Activated CD8-positive, alpha-beta T cell treated with anti-CD3 and anti-CD28 coated beads, Interleukin-2, amount 10 ng/mL, durations not matched to agents 7 days and 5 days (primary cell): Measurements from ENCODE around the gene RFPL1. TPM values are rescaled to one million over a fixed set of nuclear protein-coding genes. Genes with fewer than 3 reads are reported as not detected.
A peak's percentile ranks its signal among the peaks of the same experiment; 100 is the strongest.
"Not testable (repeated sequence)": the region's sequence is repeated elsewhere in the genome, so short reads cannot be mapped to it uniquely, and the experiment has no call there.

Experiments used
- ATAC-seq: fragments of 150-1000 bp; cut with Tn5 transposase; one replicate; pipeline ENCODE4 v1.10.0; 2021; ENCODE audit warnings: moderate library complexity
- CTCF ChIA-PET: fragments of 350-600 bp; sonication (Branson Sonifier 250); formaldehyde crosslinking; loops from one replicate; lab custom pipeline; 2021; ENCODE audit warnings: antibody characterized with exemption; lab: Charles Lee
- POLR2A ChIA-PET: fragments of 350-600 bp; sonication (Branson Sonifier 250); formaldehyde crosslinking; loops from one replicate; lab custom pipeline; 2021; ENCODE audit warnings: antibody characterized with exemption; lab: Charles Lee
- DNase-seq: peaks from one replicate; pipeline ENCODE4 v3.0.0-alpha.2; 2020
- H3K27ac Mint-ChIP-seq: one replicate; pipeline ENCODE4 v1.8.0; 2021; ENCODE audit warnings: mild to moderate bottlenecking, mixed read lengths
- H3K27me3 Mint-ChIP-seq: one replicate; pipeline ENCODE4 v1.8.0; 2021; ENCODE audit warnings: low read depth, mixed read lengths
- H3K36me3 Mint-ChIP-seq: one replicate; pipeline ENCODE4 v1.8.0; 2021; ENCODE audit warnings: low read depth, mixed read lengths
- H3K4me1 Mint-ChIP-seq: one replicate; pipeline ENCODE4 v1.8.0; 2021; ENCODE audit warnings: low read depth, mixed read lengths
- H3K4me3 Mint-ChIP-seq: one replicate; pipeline ENCODE4 v1.8.0; 2021; ENCODE audit warnings: mild to moderate bottlenecking, mixed read lengths
- H3K9me3 Mint-ChIP-seq: one replicate; pipeline ENCODE4 v1.8.0; 2022; ENCODE audit warnings: mixed read lengths; ENCODE audit not compliant: insufficient read depth
- total RNA-seq, 2 experiments: library from RNA; stranded (reverse); gene quantifications; one replicate each; pipeline ENCODE4 v1.2.3, GENCODE V29; 2021

Gene RFPL1
- total RNA-seq, 2 experiments from 2014 or later, result not detected

- peak; percentile 79 for ATAC-seq
- Mint-ChIP-seq H3K27ac (no peak overlapping the region), H3K27me3 (peaks cover 37% of the 10 kb centered on the region), H3K9me3 (no peaks in the 10 kb centered on the region), H3K4me3 (peak overlapping the region; percentile 68), H3K4me1 (peaks cover 10% of the 10 kb centered on the region), H3K36me3 (peaks cover 4% of the 10 kb centered on the region)
- ChIA-PET POLR2A (interaction anchor here (1.0 kb wide), 1 partner anchor 124 kb away, joined by 4 read pairs; no protein-coding TSS in a partner anchor), CTCF (interaction anchor here (1.0 to 2.2 kb wide), 2 partner anchors 10 to 293 kb away, joined by 3 to 9 read pairs; no protein-coding TSS in a partner anchor)
- peak; percentile 62 for DNase-seq
These were observed 42.3 kb downstream of the RFPL1 start for GRCh38 chr22:29480512-29481264.

GRCh38 chr22:29481265-29482000, 43.0 kb downstream of the RFPL1 start:
- Mint-ChIP-seq H3K4me1 (peaks cover 10% of the 10 kb centered on the region), H3K4me3 (peak overlapping the region; percentile 68), H3K36me3 (peaks cover 4% of the 10 kb centered on the region), H3K27me3 (peaks cover 37% of the 10 kb centered on the region), H3K9me3 (no peaks in the 10 kb centered on the region), H3K27ac (peak overlapping the region; percentile 48)
- ChIA-PET POLR2A (no interaction called here), CTCF (interaction anchor here (1.0 to 2.2 kb wide), 2 partner anchors 10 to 292 kb away, joined by 3 to 9 read pairs; no protein-coding TSS in a partner anchor)
- DNase-seq (no peak), ATAC-seq (peak; percentile 9)

GRCh38 chr22:29482253-29482652, 43.9 kb downstream of the RFPL1 start:
- H3K36me3 Mint-ChIP-seq, result peaks cover 4% of the 10 kb centered on the region
- no peaks in the 10 kb centered on the region for H3K9me3 Mint-ChIP-seq
- H3K27me3 Mint-ChIP-seq, result peaks cover 34% of the 10 kb centered on the region
- H3K4me1 Mint-ChIP-seq, result peaks cover 10% of the 10 kb centered on the region
- DNase-seq (no peak), ATAC-seq (no peak)
- H3K4me3 Mint-ChIP-seq, result no peak overlapping the region
- H3K27ac Mint-ChIP-seq, result no peak overlapping the region
- POLR2A ChIA-PET, result no interaction called here
- CTCF ChIA-PET, result interaction anchor here (2.2 kb wide), 1 partner anchor 11 kb away, joined by 9 read pairs; no protein-coding TSS in a partner anchor

GRCh38 chr22:29482726-29483125, 44.3 kb downstream of the RFPL1 start:
- peaks cover 10% of the 10 kb centered on the region for H3K4me1 Mint-ChIP-seq
- peaks cover 4% of the 10 kb centered on the region for H3K36me3 Mint-ChIP-seq
- DNase-seq (no peak), ATAC-seq (no peak)
- ChIA-PET CTCF (interaction anchor here (1.2 to 2.2 kb wide), 2 partner anchors 12 kb away, joined by 3 to 9 read pairs; no protein-coding TSS in a partner anchor), POLR2A (no interaction called here)
- no peak overlapping the region for H3K4me3 Mint-ChIP-seq
- peaks cover 33% of the 10 kb centered on the region for H3K27me3 Mint-ChIP-seq
- no peak overlapping the region for H3K27ac Mint-ChIP-seq
- H3K9me3 Mint-ChIP-seq, result no peaks in the 10 kb centered on the region

GRCh38 chr22:29483254-29483653, 44.9 kb downstream of the RFPL1 start:
- no peaks in the 10 kb centered on the region for H3K9me3 Mint-ChIP-seq
- ChIA-PET POLR2A (no interaction called here), CTCF (interaction anchor here (1.2 kb wide), 1 partner anchor 12 kb away, joined by 3 read pairs; no protein-coding TSS in a partner anchor)
- H3K4me1 Mint-ChIP-seq, result peaks cover 10% of the 10 kb centered on the region
- H3K27me3 Mint-ChIP-seq, result peaks cover 31% of the 10 kb centered on the region
- peaks cover 4% of the 10 kb centered on the region for H3K36me3 Mint-ChIP-seq
- no peak overlapping the region for H3K4me3 Mint-ChIP-seq
- ATAC-seq (no peak), DNase-seq (no peak)
- H3K27ac Mint-ChIP-seq, result no peak overlapping the region

GRCh38 chr22:29484642-29485041, 46.3 kb downstream of the RFPL1 start:
- Mint-ChIP-seq H3K27ac (no peak overlapping the region), H3K36me3 (peaks cover 1% of the 10 kb centered on the region), H3K9me3 (no peaks in the 10 kb centered on the region), H3K4me1 (peaks cover 6% of the 10 kb centered on the region), H3K4me3 (no peak overlapping the region), H3K27me3 (peaks cover 17% of the 10 kb centered on the region)
- ChIA-PET CTCF (interaction anchor here (0.8 kb wide), 1 partner anchor 27 kb away, joined by 3 read pairs; no protein-coding TSS in a partner anchor), POLR2A (no interaction called here)
- no peak for DNase-seq
- no peak for ATAC-seq

GRCh38 chr22:29485448-29485847, 47.1 kb downstream of the RFPL1 start:
- no peak overlapping the region for H3K27ac Mint-ChIP-seq
- H3K36me3 Mint-ChIP-seq, result no peaks in the 10 kb centered on the region

GRCh38 chr22:29487426-29487986, 49.1 kb downstream of the RFPL1 start:
- ATAC-seq (no peak), DNase-seq (no peak)
- Mint-ChIP-seq H3K4me3 (no peak overlapping the region), H3K4me1 (no peaks in the 10 kb centered on the region), H3K9me3 (no peaks in the 10 kb centered on the region), H3K27ac (no peak overlapping the region), H3K27me3 (no peaks in the 10 kb centered on the region), H3K36me3 (no peaks in the 10 kb centered on the region)
- ChIA-PET CTCF (no interaction called here), POLR2A (no interaction called here)

More at GRCh38 chr22:29485448-29485847, 47.1 kb downstream of the RFPL1 start:
- Mint-ChIP-seq H3K4me1 (peaks cover 5% of the 10 kb centered on the region), H3K9me3 (no peaks in the 10 kb centered on the region), H3K27me3 (peaks cover 15% of the 10 kb centered on the region), H3K4me3 (no peak overlapping the region)
- DNase-seq, result no peak
- POLR2A ChIA-PET, result no interaction called here
- ATAC-seq, result no peak
- CTCF ChIA-PET, result interaction anchor here (0.8 kb wide), 1 partner anchor 26 kb away, joined by 3 read pairs; no protein-coding TSS in a partner anchor

GRCh38 chr22:29489127-29489780, 50.9 kb downstream of the RFPL1 start:
- POLR2A ChIA-PET, H3K27ac Mint-ChIP-seq, ATAC-seq, H3K4me1 Mint-ChIP-seq, H3K4me3 Mint-ChIP-seq, DNase-seq, H3K9me3 Mint-ChIP-seq, H3K27me3 Mint-ChIP-seq, H3K36me3 Mint-ChIP-seq: not testable (repeated sequence)
- CTCF ChIA-PET, result interaction anchor here (0.7 kb wide), 1 partner anchor 1806 kb away, joined by 3 read pairs; no protein-coding TSS in a partner anchor

GRCh38 chr22:29491012-29491411, 52.6 kb downstream of the RFPL1 start:
- peaks cover 8% of the 10 kb centered on the region for H3K9me3 Mint-ChIP-seq
- CTCF ChIA-PET, result no interaction called here
- POLR2A ChIA-PET, result no interaction called here
- no peak overlapping the region for H3K4me3 Mint-ChIP-seq
- ATAC-seq (no peak), DNase-seq (no peak)
- H3K27me3 Mint-ChIP-seq, result no peaks in the 10 kb centered on the region
- no peak overlapping the region for H3K27ac Mint-ChIP-seq
- H3K36me3 Mint-ChIP-seq, result peaks cover 11% of the 10 kb centered on the region
- H3K4me1 Mint-ChIP-seq, result no peaks in the 10 kb centered on the region
